ENCODE results near the gene KDM4C. TPM values are rescaled to one million over a fixed set of nuclear protein-coding genes. Genes with fewer than 3 reads are reported as not detected.

Gene KDM4C
- polyA plus RNA-seq, 1 donor (not counting 4 experiments of a cell fraction or from before 2014, with no cell fraction given), result 17.2 TPM

- H3K4me1 ChIP-seq (ENCODE audit: control insufficient read depth, extremely low read depth, insufficient read depth, low read length), result peaks cover 5% of the 10 kb centered on the region
- H3K9me1 ChIP-seq (ENCODE audit: control insufficient read depth, extremely low read depth, insufficient read depth, low read length), result no peaks in the 10 kb centered on the region
- no peak for TF ChIP-seq EZH2 (IDR thresholded peaks at IDR 0.05; ENCODE audit: low read length)
- no peak for TF ChIP-seq CTCF (optimal IDR thresholded peaks at IDR 0.05 in 1 of 3, IDR thresholded peaks at IDR 0.05 in 1 of 3, conservative IDR thresholded peaks at IDR 0.05 in 1 of 3; ENCODE audit: extremely low read depth in 1 of 3, insufficient read depth in 2 of 3, low read length in 3 of 3)
- no peaks in the 10 kb centered on the region for H3K9me3 ChIP-seq (ENCODE audit: control insufficient read depth, low read depth, low read length)
- no peak overlapping the region for H3K4me3 ChIP-seq (ENCODE audit: control insufficient read depth in 2 of 3, extremely low read depth in 1 of 3, insufficient read depth in 2 of 3, low read depth in 1 of 3, low read length in 3 of 3)
- FAIRE-seq (no peak), DNase-seq (ENCODE audit: low read depth, low spot score) (no peak)
- H3K9ac ChIP-seq (ENCODE audit: control insufficient read depth, extremely low read depth, insufficient read depth, low read length), result no peak overlapping the region
- no peak overlapping the region for H3K4me2 ChIP-seq (ENCODE audit: control insufficient read depth, extremely low read depth, insufficient read depth, low read depth, low read length)
- dilution Hi-C loops (cut with MboI; ENCODE audit: extremely low pct_ligation_motif_present, low sequenced_read_pairs), result no loop called here
- no peak overlapping the region for H3K27ac ChIP-seq (ENCODE audit: control insufficient read depth, insufficient read depth, low read length)
- peaks cover 65% of the 10 kb centered on the region for H3K79me2 ChIP-seq (ENCODE audit: control insufficient read depth, insufficient read depth, low read length)
- no peaks in the 10 kb centered on the region for H4K20me1 ChIP-seq (ENCODE audit: control insufficient read depth, extremely low read depth, insufficient read depth, low read length)
- H3K27me3 ChIP-seq (ENCODE audit: control insufficient read depth, extremely low read depth, insufficient read depth, low read length), result no peaks in the 10 kb centered on the region
- no peaks in the 10 kb centered on the region for H3K36me3 ChIP-seq (ENCODE audit: control insufficient read depth in 2 of 2, extremely low read depth in 1 of 2, insufficient read depth in 2 of 2, low read length in 2 of 2)
- no peak overlapping the region for H2AFZ ChIP-seq (ENCODE audit: control insufficient read depth, low read length)
Observed at GRCh38 chr9:6777213-6777902, 19.6 kb downstream of the KDM4C start.

- H3K27ac ChIP-seq (ENCODE audit: control insufficient read depth, insufficient read depth, low read length), result no peak overlapping the region
- peaks cover 5% of the 10 kb centered on the region for H3K4me1 ChIP-seq (ENCODE audit: control insufficient read depth, extremely low read depth, insufficient read depth, low read length)
- TF ChIP-seq EZH2 (IDR thresholded peaks at IDR 0.05; ENCODE audit: low read length) (no peak), CTCF (optimal IDR thresholded peaks at IDR 0.05 in 1 of 3, IDR thresholded peaks at IDR 0.05 in 1 of 3, conservative IDR thresholded peaks at IDR 0.05 in 1 of 3; ENCODE audit: extremely low read depth in 1 of 3, insufficient read depth in 2 of 3, low read length in 3 of 3) (no peak)
- no peaks in the 10 kb centered on the region for H4K20me1 ChIP-seq (ENCODE audit: control insufficient read depth, extremely low read depth, insufficient read depth, low read length)
- H2AFZ ChIP-seq (ENCODE audit: control insufficient read depth, low read length), result no peak overlapping the region
- no peaks in the 10 kb centered on the region for H3K9me1 ChIP-seq (ENCODE audit: control insufficient read depth, extremely low read depth, insufficient read depth, low read length)
- no peak overlapping the region for H3K9ac ChIP-seq (ENCODE audit: control insufficient read depth, extremely low read depth, insufficient read depth, low read length)
- H3K9me3 ChIP-seq (ENCODE audit: control insufficient read depth, low read depth, low read length), result no peaks in the 10 kb centered on the region
- H3K4me3 ChIP-seq (ENCODE audit: control insufficient read depth in 2 of 3, extremely low read depth in 1 of 3, insufficient read depth in 2 of 3, low read depth in 1 of 3, low read length in 3 of 3), result no peak overlapping the region
- FAIRE-seq (no peak), DNase-seq (ENCODE audit: low read depth, low spot score) (peak; percentile 15)
- dilution Hi-C loops (cut with MboI; ENCODE audit: extremely low pct_ligation_motif_present, low sequenced_read_pairs), result no loop called here
- peaks cover 67% of the 10 kb centered on the region for H3K79me2 ChIP-seq (ENCODE audit: control insufficient read depth, insufficient read depth, low read length)
- no peaks in the 10 kb centered on the region for H3K36me3 ChIP-seq (ENCODE audit: control insufficient read depth in 2 of 2, extremely low read depth in 1 of 2, insufficient read depth in 2 of 2, low read length in 2 of 2)
- H3K4me2 ChIP-seq (ENCODE audit: control insufficient read depth, extremely low read depth, insufficient read depth, low read depth, low read length), result no peak overlapping the region
- H3K27me3 ChIP-seq (ENCODE audit: control insufficient read depth, extremely low read depth, insufficient read depth, low read length), result no peaks in the 10 kb centered on the region
Observed at GRCh38 chr9:6779417-6780241, 21.9 kb downstream of the KDM4C start.
